ENCODE measurements around the gene BIRC2. TPM values are rescaled to one million over a fixed set of nuclear protein-coding genes. Genes with fewer than 3 reads are reported as not detected.

BIRC2 gene
- polyA plus RNA-seq, 1 of the 3 experiments (the other 2 are of a cell fraction), result 20.1 TPM

DNA sequence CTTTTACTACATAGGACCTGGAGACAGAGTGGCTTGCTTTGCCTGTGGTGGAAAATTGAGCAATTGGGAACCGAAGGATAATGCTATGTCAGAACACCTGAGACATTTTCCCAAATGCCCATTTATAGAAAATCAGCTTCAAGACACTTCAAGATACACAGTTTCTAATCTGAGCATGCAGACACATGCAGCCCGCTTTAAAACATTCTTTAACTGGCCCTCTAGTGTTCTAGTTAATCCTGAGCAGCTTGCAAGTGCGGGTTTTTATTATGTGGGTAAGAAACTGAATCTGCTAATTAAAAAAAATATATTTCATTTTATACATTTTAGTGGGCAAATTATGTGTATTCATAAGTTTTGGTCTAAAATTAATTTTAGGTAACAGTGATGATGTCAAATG is 21.9 kb upstream of the BIRC2 start:
- H3K9me2 ChIP-seq, result no peaks in the 10 kb centered on the region
- TF ChIP-seq, protein P1, sequence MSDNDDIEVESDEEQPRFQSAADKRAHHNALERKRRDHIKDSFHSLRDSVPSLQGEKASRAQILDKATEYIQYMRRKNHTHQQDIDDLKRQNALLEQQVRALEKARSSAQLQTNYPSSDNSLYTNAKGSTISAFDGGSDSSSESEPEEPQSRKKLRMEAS (IDR thresholded peaks at IDR 0.05; ENCODE audit: low read depth), result no peak
- no peak for TF ChIP-seq GABPA (IDR thresholded peaks at IDR 0.05; ENCODE audit: low read depth)
- TF ChIP-seq SIN3A (IDR thresholded peaks at IDR 0.05; ENCODE audit: borderline replicate concordance, low read depth, low read length), result no peak
- no peak for TF ChIP-seq RXRA (IDR thresholded peaks at IDR 0.05; ENCODE audit: borderline replicate concordance, low read depth)
- no peak for TF ChIP-seq RCOR1 (IDR thresholded peaks at IDR 0.05; ENCODE audit: low read length)
- TF ChIP-seq FOXM1 (IDR thresholded peaks at IDR 0.05; ENCODE audit: low read depth), result no peak
- no peak for TF ChIP-seq JUND (IDR thresholded peaks at IDR 0.05)
- TF ChIP-seq, protein P2, sequence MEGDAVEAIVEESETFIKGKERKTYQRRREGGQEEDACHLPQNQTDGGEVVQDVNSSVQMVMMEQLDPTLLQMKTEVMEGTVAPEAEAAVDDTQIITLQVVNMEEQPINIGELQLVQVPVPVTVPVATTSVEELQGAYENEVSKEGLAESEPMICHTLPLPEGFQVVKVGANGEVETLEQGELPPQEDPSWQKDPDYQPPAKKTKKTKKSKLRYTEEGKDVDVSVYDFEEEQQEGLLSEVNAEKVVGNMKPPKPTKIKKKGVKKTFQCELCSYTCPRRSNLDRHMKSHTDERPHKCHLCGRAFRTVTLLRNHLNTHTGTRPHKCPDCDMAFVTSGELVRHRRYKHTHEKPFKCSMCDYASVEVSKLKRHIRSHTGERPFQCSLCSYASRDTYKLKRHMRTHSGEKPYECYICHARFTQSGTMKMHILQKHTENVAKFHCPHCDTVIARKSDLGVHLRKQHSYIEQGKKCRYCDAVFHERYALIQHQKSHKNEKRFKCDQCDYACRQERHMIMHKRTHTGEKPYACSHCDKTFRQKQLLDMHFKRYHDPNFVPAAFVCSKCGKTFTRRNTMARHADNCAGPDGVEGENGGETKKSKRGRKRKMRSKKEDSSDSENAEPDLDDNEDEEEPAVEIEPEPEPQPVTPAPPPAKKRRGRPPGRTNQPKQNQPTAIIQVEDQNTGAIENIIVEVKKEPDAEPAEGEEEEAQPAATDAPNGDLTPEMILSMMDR (IDR thresholded peaks at IDR 0.05), result 0 out of 2 replicates have a peak, but pooled peaks have one; percentile 11
- ChIA-PET POLR2A (no interaction called here), CTCF (interaction anchor here (1.0 to 1.7 kb wide), 3 partner anchors 14 to 36 kb away, joined by 4 to 7 read pairs (median 5); no protein-coding TSS in a partner anchor)
- H3K9ac ChIP-seq, result no peak overlapping the region
- H3K79me2 ChIP-seq (ENCODE audit: insufficient read depth), result 0 out of 2 replicates have a peak, but pooled peaks cover 3% of the 10 kb centered on the region
- no peak overlapping the region for H3K4me3 ChIP-seq (ENCODE audit: low read depth in 2 of 2, low read length in 1 of 2)
- H3K9me3 ChIP-seq, result no peaks in the 10 kb centered on the region
- no peaks in the 10 kb centered on the region for H3K36me3 ChIP-seq (replicated peaks in 1 of 2; ENCODE audit: control insufficient read depth in 1 of 2, insufficient read depth in 2 of 2, low read length in 1 of 2)
- H3K27ac ChIP-seq (ENCODE audit: low read depth in 2 of 2, low read length in 1 of 2), result no peak overlapping the region
- H3F3A ChIP-seq (replicated peaks; ENCODE audit: insufficient read depth), result peaks cover 29% of the 10 kb centered on the region
- peaks cover 0 to 14% of the 10 kb centered on the region in 2 experiments; a peak in 2 of 4 replicates for H3K4me1 ChIP-seq (ENCODE audit: control insufficient read depth in 1 of 2, insufficient read depth in 2 of 2, low read depth in 1 of 2, low read length in 1 of 2)
- H4K20me1 ChIP-seq (ENCODE audit: insufficient read depth), result no peaks in the 10 kb centered on the region
- H3K4me2 ChIP-seq, result no peak overlapping the region
- 89% methylated on average over 3 of the region's 3 CpGs for WGBS (ENCODE audit: low lambda C conversion rate)
- H2AFZ ChIP-seq (ENCODE audit: low read depth), result no peak overlapping the region
- no peaks in the 10 kb centered on the region for H3K27me3 ChIP-seq (ENCODE audit: insufficient read depth)
- DNase-seq, result no peak

DNA sequence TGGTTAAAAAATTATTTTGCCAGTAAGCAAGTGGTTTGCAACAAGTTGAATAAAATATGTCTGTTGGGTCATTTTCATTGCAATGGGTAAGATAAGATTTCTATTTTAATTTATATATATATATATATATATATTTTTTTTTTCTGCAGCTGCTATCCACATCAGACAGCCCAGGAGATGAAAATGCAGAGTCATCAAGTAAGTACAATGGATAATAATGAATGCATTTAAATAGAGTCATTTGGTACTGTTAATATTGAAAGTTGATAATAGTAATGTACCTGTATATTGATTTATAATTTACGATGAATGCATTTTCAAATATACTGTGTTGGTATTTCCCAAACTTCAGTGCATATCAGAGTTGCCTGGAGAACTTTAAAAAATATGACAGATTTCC is 18.3 kb upstream of the BIRC2 start:
- ChIA-PET POLR2A (no interaction called here), CTCF (no interaction called here)
- Histone ChIP-seq H3F3A (replicated peaks; ENCODE audit: insufficient read depth) (peaks cover 11% of the 10 kb centered on the region), H3K79me2 (ENCODE audit: insufficient read depth) (no peaks in the 10 kb centered on the region), H4K20me1 (ENCODE audit: insufficient read depth) (no peaks in the 10 kb centered on the region), H3K9ac (no peak overlapping the region), H3K27ac (ENCODE audit: low read depth in 2 of 2, low read length in 1 of 2) (no peak overlapping the region), H3K9me2 (no peaks in the 10 kb centered on the region), H3K4me2 (no peak overlapping the region), H3K4me1 (ENCODE audit: control insufficient read depth in 1 of 2, insufficient read depth in 2 of 2, low read depth in 1 of 2, low read length in 1 of 2) (peaks cover 0 to 9% of the 10 kb centered on the region in 2 experiments; a peak in 2 of 4 replicates), H3K4me3 (ENCODE audit: low read depth in 2 of 2, low read length in 1 of 2) (no peak overlapping the region), H2AFZ (ENCODE audit: low read depth) (no peak overlapping the region), H3K36me3 (replicated peaks in 1 of 2; ENCODE audit: control insufficient read depth in 1 of 2, insufficient read depth in 2 of 2, low read length in 1 of 2) (no peaks in the 10 kb centered on the region), H3K9me3 (no peaks in the 10 kb centered on the region), H3K27me3 (ENCODE audit: insufficient read depth) (no peaks in the 10 kb centered on the region)
- WGBS (ENCODE audit: low lambda C conversion rate), result 100% methylated on average over 1 of the region's 1 CpG
- no peak for TF ChIP-seq SIN3A (IDR thresholded peaks at IDR 0.05; ENCODE audit: borderline replicate concordance, low read depth, low read length)
- TF ChIP-seq, protein P2 (IDR thresholded peaks at IDR 0.05), result no peak
- DNase-seq, result no peak
